Activated CD4-positive, alpha-beta T cell treated with anti-CD3 and anti-CD28 coated beads, Interleukin-2, amount 50 U/mL, for 48 hours (primary cell): ENCODE data around the gene RBP3.

Experiments
- DNase-seq, 2 experiments: peaks; one replicate each; pipeline ENCODE4 v3.0.0-alpha.2; 2020

Gene RBP3

DNA sequence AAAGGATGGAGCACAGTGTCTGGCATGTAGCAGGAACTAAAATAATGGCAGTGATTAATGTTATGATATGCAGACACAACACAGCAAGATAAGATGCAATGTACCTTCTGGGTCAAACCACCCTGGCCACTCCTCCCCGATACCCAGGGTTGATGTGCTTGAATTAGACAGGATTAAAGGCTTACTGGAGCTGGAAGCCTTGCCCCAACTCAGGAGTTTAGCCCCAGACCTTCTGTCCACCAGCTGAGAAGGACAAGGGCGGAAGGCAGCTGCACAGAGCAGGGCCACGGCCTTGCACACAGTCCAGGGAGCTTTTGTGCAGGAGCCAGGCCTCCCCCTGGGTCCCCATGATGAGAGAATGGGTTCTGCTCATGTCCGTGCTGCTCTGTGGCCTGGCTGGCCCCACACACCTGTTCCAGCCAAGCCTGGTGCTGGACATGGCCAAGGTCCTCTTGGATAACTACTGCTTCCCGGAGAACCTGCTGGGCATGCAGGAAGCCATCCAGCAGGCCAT lies at the start of gene RBP3:
Gene RBP3, plus strand, starts transcription at position 226 of the 514 bp plus-strand sequence. Its CDS starts 122 bp downstream, at position 348.
- no peak for DNase-seq

GRCh38 chr10:47298715-47299114 lies 49.4 kb upstream of the RBP3 start:
- no peak for DNase-seq

GRCh38 chr10:47299611-47300428 lies 48.3 kb upstream of the RBP3 start, which contains the start of gene GDF10:
TSS of gene GDF10 (plus strand) at chr10:47300197. CDS start at chr10:47300652, 455 bp downstream.
- DNase-seq, result peak in 1 of 2 experiments; percentile 15

GRCh38 chr10:47300429-47300931 lies 47.7 kb upstream of the RBP3 start:
- DNase-seq, result no peak

- DNase-seq, result no peak
Measured at GRCh38 chr10:47301833-47302232, 46.3 kb upstream of the RBP3 start.

DNA sequence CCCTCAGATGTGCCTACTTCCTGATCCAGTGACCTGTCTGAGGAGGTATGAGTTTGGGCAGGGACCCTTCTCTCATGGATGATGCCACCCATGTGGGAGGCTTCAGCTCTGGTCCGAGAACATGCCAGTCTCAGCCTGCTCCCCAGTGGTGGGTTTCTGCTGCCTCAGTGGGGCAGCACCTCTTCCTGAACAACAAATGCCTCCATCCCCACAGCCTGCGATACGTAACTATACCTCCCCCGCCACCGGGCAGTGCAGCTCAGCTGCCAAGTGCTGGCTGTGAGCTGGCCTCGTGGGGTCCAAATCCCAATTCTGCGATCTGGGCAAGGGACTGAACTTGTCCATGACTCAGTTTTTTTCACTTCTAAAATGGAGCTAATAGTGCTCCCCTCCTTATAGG lies 45.1 kb upstream of the RBP3 start:
- no peak for DNase-seq

DNA sequence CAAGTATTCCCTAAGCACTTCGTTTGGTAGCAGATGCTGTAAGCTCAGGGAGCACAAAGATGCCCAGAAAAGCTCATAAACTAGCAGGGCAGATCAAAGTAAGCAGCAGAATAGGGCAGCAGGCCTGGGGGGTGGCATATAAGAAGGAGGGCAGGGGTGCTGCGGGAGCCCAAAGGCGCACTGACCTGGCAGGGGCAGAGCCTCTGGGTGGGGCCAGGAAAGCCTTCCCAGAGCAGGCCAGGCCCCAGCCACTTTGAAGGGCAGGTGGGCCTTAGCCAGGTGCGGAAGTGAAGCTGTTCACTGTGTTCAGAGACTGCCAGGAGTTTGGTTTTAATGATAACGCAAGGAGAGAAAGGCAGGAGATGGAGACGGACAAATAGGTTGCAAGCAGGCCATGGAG lies 44.3 kb upstream of the RBP3 start:
- no peak for DNase-seq

DNA sequence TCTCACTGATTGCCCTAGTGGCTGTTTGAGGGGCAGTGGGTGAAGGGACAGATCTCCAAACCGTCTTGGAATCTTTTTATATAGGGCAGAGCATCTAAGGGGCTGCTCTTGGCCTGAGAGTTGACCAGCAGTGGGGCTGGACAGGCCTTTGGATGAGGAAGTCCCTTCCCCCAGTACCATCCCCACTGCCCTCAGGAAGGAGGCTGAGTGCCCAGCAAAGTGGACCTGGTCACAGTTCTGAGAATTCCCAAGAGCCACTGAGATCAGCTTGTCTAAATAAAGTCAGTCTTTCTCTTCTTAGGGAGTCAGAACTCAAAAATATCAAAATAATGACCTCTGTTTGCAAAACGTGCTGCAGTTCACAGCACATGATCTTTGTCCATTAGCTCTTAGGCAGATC lies 42.6 kb upstream of the RBP3 start:
- DNase-seq, result no peak

DNA sequence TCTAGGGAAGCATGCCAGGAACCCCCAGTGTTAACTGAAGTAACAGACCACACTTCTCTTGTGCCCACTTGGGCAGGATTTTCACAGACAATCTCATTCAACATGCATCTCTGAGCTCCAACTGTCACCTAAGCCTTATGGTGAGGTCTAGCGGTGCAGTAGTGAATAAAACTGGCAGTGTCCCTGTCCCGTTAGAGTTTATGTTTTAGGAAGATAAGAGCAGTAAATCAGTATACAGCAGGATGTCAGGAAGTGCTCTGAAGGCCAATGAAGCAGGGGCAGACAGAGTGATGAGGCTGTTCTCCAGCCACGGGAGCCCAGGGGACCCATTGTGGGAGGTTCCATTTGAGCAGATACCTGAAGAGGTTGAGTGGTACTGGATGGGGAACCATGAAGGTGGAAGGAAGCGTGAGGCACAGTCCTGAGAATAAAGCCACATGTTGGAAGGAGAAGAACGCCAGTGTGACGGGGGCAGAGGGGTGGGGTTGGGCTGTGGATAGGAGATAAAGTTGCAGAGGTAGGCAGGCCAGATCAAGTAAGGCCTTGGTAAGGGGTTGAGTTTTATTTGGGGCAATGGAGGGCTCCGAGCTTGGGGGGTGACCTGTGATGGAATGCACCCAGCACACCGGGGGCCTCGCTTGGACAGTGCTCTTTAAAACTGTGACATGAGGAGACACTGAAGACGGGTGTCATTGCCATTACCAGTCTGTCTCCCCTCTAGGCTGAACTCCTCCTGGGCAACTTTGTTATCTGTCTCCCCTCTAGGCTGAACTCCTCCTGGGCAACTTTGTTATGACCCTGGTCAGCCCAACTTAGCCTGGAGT lies 41.6 kb upstream of the RBP3 start:
- DNase-seq, result no peak

GRCh38 chr10:47307381-47307780 lies 40.8 kb upstream of the RBP3 start:
- no peak for DNase-seq

GRCh38 chr10:47308775-47309174 lies 39.4 kb upstream of the RBP3 start:
- no peak for DNase-seq

DNA sequence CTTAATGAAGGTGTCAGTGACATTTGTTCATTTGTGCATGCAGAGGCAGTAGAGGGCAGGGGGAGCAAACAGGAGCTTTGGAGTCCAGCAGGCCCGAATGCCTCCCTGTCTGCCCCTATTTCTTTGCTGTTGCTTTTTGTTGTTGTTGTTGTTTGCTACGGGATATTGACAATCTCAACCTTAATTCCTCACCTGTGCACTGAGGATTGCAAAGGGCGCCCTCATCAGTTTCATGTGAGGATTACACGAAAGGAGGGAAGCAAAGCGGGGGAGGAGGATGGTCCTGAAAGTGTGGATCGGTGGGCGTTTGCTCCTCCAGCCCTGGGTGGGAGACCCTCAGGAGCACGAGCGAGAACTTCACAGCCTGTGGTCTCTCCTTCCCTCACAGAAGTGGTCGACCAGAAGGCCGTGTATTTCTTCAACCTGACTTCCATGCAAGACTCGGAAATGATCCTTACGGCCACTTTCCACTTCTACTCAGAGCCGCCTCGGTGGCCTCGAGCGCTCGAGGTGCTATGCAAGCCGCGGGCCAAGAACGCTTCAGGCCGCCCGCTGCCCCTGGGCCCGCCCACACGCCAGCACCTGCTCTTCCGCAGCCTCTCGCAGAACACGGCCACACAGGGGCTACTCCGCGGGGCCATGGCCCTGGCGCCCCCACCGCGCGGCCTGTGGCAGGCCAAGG lies 38.6 kb upstream of the RBP3 start:
- DNase-seq, result peak; percentile 19 to 31

DNA sequence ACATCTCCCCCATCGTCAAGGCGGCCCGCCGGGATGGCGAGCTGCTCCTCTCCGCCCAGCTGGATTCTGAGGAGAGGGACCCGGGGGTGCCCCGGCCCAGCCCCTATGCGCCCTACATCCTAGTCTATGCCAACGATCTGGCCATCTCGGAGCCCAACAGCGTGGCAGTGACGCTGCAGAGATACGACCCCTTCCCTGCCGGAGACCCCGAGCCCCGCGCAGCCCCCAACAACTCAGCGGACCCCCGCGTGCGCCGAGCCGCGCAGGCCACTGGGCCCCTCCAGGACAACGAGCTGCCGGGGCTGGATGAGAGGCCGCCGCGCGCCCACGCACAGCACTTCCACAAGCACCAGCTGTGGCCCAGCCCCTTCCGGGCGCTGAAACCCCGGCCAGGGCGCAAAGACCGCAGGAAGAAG lies 38.1 kb upstream of the RBP3 start:
- DNase-seq, result no peak

- DNase-seq, result peak; percentile 13 to 24
Measured at GRCh38 chr10:47311193-47311931, 36.8 kb upstream of the RBP3 start.

GRCh38 chr10:47311932-47312662 lies 36.1 kb upstream of the RBP3 start:
- peak; percentile 88 to 90 for DNase-seq

GRCh38 chr10:47312663-47312995 lies 35.5 kb upstream of the RBP3 start:
- DNase-seq, result no peak

DNA sequence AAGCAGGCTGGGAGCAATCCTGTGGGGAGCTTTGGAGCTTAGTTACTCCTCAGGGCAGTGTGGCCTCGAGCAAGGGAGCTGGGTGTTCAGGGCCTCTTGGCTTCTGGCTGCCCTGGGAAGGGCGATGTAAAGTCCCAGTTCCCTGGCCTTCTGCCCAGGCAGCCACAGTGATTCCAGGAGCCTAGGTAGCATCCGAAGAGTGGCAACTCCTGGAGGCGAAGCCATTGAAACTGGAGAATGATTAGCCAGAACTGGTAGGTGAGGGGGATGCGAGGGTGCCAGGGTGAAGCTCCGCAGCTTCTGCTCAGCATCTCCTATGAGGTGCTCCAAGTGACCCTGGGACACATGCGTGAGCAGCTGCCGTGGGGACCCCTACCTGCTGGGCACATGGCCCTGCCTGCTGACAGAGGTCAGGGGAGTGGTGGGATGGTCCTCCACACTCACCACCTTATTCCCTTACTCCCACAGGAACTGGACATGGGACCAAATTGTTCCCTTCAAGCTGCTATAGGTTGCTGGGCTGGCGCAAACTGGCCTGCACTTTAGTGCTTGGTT lies 33.7 kb upstream of the RBP3 start:
- no peak for DNase-seq

DNA sequence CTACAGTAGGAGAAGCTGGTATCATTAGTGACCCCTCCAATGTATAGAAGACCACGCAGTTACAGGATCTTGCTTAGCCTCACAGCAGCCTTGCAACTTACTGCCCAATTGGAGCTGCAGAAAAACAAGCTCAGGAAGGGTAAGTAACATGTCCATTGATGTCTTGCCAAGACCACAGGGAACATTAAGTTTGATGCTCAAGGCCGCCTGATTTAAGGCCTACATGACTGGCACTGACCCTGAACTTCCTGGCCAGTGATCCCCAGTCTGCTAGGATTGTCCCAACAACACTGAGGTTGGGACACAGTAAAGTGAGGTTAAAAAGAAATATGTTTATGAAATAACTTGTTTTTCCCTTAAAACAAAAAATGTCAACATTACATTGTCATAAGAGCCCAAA lies 32.7 kb upstream of the RBP3 start:
- DNase-seq, result no peak

DNA sequence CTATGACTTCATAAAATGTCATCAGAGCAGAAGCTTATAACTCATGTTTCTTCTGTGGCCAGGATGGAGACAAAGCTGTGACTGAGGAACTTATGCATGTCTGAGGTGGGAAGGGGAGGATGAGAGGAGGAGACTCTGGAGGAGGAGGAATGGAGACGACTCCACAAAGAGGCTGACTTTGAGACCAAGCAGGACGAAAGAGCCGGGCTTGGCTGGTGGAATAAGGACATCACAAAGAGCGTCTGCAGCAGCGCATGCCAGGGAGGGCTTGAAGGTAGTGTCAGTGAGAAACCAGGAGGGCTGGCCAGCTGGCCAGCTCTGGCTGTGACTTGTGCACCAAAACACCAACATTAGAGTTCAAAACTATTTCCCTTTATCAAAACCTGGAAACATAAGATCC lies 32.0 kb upstream of the RBP3 start:
- DNase-seq, result no peak

- DNase-seq, result no peak
Measured at GRCh38 chr10:47317251-47317650, 30.9 kb upstream of the RBP3 start.

DNA sequence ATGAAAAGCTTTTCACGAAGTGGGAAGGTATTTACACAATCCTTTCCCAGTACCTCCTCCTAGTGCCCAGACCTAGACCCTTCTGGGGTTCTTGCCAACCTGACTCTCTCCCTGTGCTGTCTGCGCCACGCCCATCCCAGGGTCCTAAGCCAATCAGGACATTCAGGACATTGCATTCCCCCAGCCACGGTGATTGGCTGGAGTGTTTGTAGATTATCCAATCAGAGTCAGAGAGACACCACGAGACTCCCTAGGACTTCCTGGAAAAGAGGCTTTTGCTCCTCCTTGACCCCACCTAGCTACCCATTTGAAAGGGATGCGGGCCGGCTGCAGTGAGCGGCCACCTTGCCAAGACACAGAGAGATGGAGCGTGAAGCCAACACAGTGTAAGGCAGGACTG lies 29.5 kb upstream of the RBP3 start:
- DNase-seq, result no peak
